Prostate gland (tissue), 2 donors: ENCODE measurements around the gene KCTD3.

ENCODE experiments used
- CTCF ChIP-seq, 4 experiments: fragments of 200-600 bp in 2 of 4; fragments of 450-650 bp in 2 of 4; sonication (generic) in 2 of 4; IDR thresholded peaks; 1 replicate in 3 of 4; 2 replicates in 1 of 4; pipeline ENCODE4 v1.5.1; 2016 to 2019; ENCODE audit warnings: antibody characterized with exemption in 4 of 4, mild to moderate bottlenecking in 2 of 4, moderate library complexity in 2 of 4
- POLR2A ChIP-seq: fragments of 450-650 bp; IDR thresholded peaks from one replicate; pipeline ENCODE4 v1.6.1; 2016; ENCODE audit warnings: antibody characterized with exemption, mild to moderate bottlenecking
- POLR2AphosphoS5 ChIP-seq: sonication (generic); formaldehyde crosslinking; IDR thresholded peaks from one replicate; pipeline ENCODE4 v1.6.1; 2017; ENCODE audit warnings: antibody characterized with exemption

- no peak for TF ChIP-seq POLR2A
- TF ChIP-seq CTCF (IDR thresholded peaks at IDR 0.05): no peak
- no peak for TF ChIP-seq POLR2AphosphoS5
Measured at GRCh38 chr1:215600258-215600792, 33.2 kb downstream of the KCTD3 start.
